GM23338 (cell line): ENCODE results near the gene DSCAML1. TPM values are rescaled to one million over a fixed set of nuclear protein-coding genes. Genes with fewer than 3 reads are reported as not detected.

Experiments used
- ATAC-seq: fragments of 200-7000 bp; cut with Tn5 transposase; 3 replicates; pipeline ENCODE4 v1.9.1; 2020
- DNase-seq: peaks from one replicate; pipeline ENCODE4 v3.0.0-alpha.2; 2015; ENCODE audit warnings: low spot score
- H2AFZ ChIP-seq: fragments of 200-600 bp; sonication (generic); 2 replicates; pipeline ENCODE4 v1.8.0; 2016; ENCODE audit warnings: antibody characterized with exemption, mild to moderate bottlenecking, moderate library complexity
- H3F3A ChIP-seq: fragments of 200-600 bp; sonication (generic); replicated peaks from 2 replicates; pipeline ENCODE4 v1.8.0; 2017; ENCODE audit warnings: antibody characterized with exemption, mixed run types, low read depth
- H3K27ac ChIP-seq: fragments of 200-600 bp; sonication (generic); 2 replicates; pipeline ENCODE4 v1.6.1; 2016; ENCODE audit warnings: low read depth
- H3K27me3 ChIP-seq: fragments of 200-600 bp; sonication (generic); 2 replicates; pipeline ENCODE4 v1.8.0; 2016; ENCODE audit warnings: mild to moderate bottlenecking, mixed run types, moderate library complexity; ENCODE audit not compliant: insufficient read depth
- H3K36me3 ChIP-seq: fragments of 200-600 bp; sonication (generic); 2 replicates; pipeline ENCODE4 v1.8.0; 2016; ENCODE audit warnings: mild to moderate bottlenecking; ENCODE audit not compliant: insufficient read depth
- H3K4me1 ChIP-seq: fragments of 200-600 bp; sonication (generic); 2 replicates; pipeline ENCODE4 v1.8.0; 2016; ENCODE audit warnings: mild to moderate bottlenecking, moderate library complexity; ENCODE audit not compliant: insufficient read depth
- H3K4me2 ChIP-seq: fragments of 200-600 bp; sonication (generic); 2 replicates; pipeline ENCODE4 v1.7.1; 2017; ENCODE audit warnings: mixed run types
- H3K4me3 ChIP-seq: fragments of 200-600 bp; sonication (generic); 2 replicates; pipeline ENCODE4 v1.6.1; 2016; ENCODE audit warnings: mixed run types
- H3K79me2 ChIP-seq: fragments of 200-600 bp; sonication (generic); replicated peaks from 2 replicates; pipeline ENCODE4 v1.8.0; 2017; ENCODE audit warnings: mild to moderate bottlenecking; ENCODE audit not compliant: insufficient read depth
- H3K9me2 ChIP-seq: fragments of 200-600 bp; sonication (generic); 2 replicates; pipeline ENCODE4 v1.8.0; 2017; ENCODE audit not compliant: insufficient read depth
- H4K20me1 ChIP-seq: fragments of 200-600 bp; sonication (generic); replicated peaks from 2 replicates; pipeline ENCODE4 v1.8.0; 2017; ENCODE audit warnings: mild to moderate bottlenecking; ENCODE audit not compliant: insufficient read depth
- H3K27ac Mint-ChIP-seq: 2 replicates; pipeline ENCODE4 v1.8.0; 2020; ENCODE audit warnings: inconsistent platforms, mild to moderate bottlenecking, moderate library complexity, mixed read lengths
- H3K27me3 Mint-ChIP-seq: 3 replicates; pipeline ENCODE4 v1.8.0; 2022; ENCODE audit warnings: low read depth, mild to moderate bottlenecking, moderate library complexity, mixed read lengths, inconsistent platforms; ENCODE audit not compliant: insufficient read depth, poor library complexity
- H3K36me3 Mint-ChIP-seq: 3 replicates; pipeline ENCODE4 v1.8.0; 2021; ENCODE audit warnings: low read depth, mild to moderate bottlenecking, inconsistent platforms, moderate library complexity, mixed read lengths
- H3K4me1 Mint-ChIP-seq: 3 replicates; pipeline ENCODE4 v1.8.0; 2020; ENCODE audit warnings: mild to moderate bottlenecking, inconsistent platforms, mixed read lengths
- H3K4me3 Mint-ChIP-seq: 3 replicates; pipeline ENCODE4 v1.8.0; 2021; ENCODE audit warnings: moderate library complexity, mild to moderate bottlenecking, inconsistent platforms, mixed read lengths
- H3K9me3 Mint-ChIP-seq: 3 replicates; pipeline ENCODE4 v1.8.0; 2020; ENCODE audit warnings: moderate library complexity, mild to moderate bottlenecking, inconsistent platforms, mixed read lengths
- CREB1 ChIP-seq: fragments of 250-450 bp; sonication (Bioruptor Pico); IDR thresholded peaks from 2 replicates; pipeline ENCODE4 v1.5.0; 2020; ENCODE audit warnings: low read depth, mild to moderate bottlenecking, moderate library complexity
- EZH2phosphoT487 ChIP-seq: fragments of 200-600 bp; sonication (generic); IDR thresholded peaks from one replicate; pipeline ENCODE4 v1.8.1; 2018; ENCODE audit warnings: antibody characterized with exemption; ENCODE audit not compliant: unreplicated experiment
- JUNB ChIP-seq: IDR thresholded peaks from one replicate; pipeline ENCODE4 v1.6.1; 2016; ENCODE audit warnings: antibody characterized with exemption; ENCODE audit not compliant: unreplicated experiment
- POLR2AphosphoS5 ChIP-seq: IDR thresholded peaks from 2 replicates; pipeline ENCODE4 v1.6.1; 2016; ENCODE audit warnings: antibody characterized with exemption, low read depth
- STAT1 ChIP-seq: IDR thresholded peaks from one replicate; pipeline ENCODE4 v1.6.1; 2016; ENCODE audit warnings: antibody characterized with exemption; ENCODE audit not compliant: unreplicated experiment
- ZNF114 ChIP-seq: fragments of 250-450 bp; sonication (Bioruptor Pico); IDR thresholded peaks from 2 replicates; pipeline ENCODE4 v1.5.0; 2020; ENCODE audit warnings: mild to moderate bottlenecking, moderate library complexity
- ZNF331 ChIP-seq: fragments of 250-450 bp; sonication (Bioruptor Pico); IDR thresholded peaks from 2 replicates; pipeline ENCODE4 v1.5.0; 2020; ENCODE audit warnings: low read depth, mild to moderate bottlenecking, moderate library complexity
- polyA plus RNA-seq: library from polyadenylated mRNA; unstranded; fragments of >200 nt; fragmentation: Nextera tagmentation; extraction: Ambion mirVana; gene quantifications from 2 replicates; pipeline ENCODE4 v1.2.1, GENCODE V29; 2016
- total RNA-seq: library from RNA; depleted of rRNA; stranded (reverse); fragments of >200 nt; shearing (Covaris generic); gene quantifications from 2 replicates; pipeline ENCODE4 v1.2.3, GENCODE V29; 2014
- TF ChIP-seq, protein P1 (sequence below): IDR thresholded peaks from one replicate; pipeline ENCODE4 v1.6.1; 2018; ENCODE audit warnings: antibody characterized with exemption; ENCODE audit not compliant: unreplicated experiment
- TF ChIP-seq, protein P2 (sequence below), 2 experiments: fragments of 200-600 bp in 1 of 2; sonication (generic) in 1 of 2; conservative IDR thresholded peaks; 2 replicates each; pipeline versions ENCODE4 v1.5.1 to v1.6.1; 2016 to 2017; ENCODE audit warnings: antibody characterized with exemption in 2 of 2, low read depth in 2 of 2, mild to moderate bottlenecking in 2 of 2, moderate library complexity in 1 of 2

DSCAML1 gene
- total and polyA plus RNA-seq, 2 experiments from 2014 or later, result 0.17 TPM; not detected in 1

DNA sequence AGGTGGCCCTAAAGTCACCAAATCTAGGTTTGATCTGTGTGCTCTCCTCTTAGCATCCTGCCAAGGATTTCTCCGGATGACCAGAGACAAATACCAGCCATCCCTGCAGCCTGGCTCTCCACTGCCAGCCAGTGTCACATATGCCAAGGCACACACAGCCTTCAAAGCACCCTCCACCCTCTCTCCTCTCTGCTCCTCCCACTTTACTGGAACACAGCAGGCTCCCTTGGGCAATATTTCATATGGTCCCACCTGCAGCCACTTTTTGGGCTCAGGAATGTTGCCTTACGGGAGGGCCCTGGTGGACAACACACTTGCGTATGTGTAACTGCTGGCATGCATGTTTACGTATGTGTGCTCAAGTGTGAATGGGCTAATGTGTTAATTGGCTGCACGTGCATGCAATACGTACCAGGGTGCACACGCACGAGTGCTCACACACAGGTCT is 285.5 kb downstream of the DSCAML1 start:
- no peak overlapping the region for H3K27ac ChIP-seq
- DNase-seq, result no peak
- Mint-ChIP-seq H3K9me3 (no peaks in the 10 kb centered on the region; the same call in 2 of the 3 replicates), H3K27ac (peak overlapping the region; percentile 34; the same call in 1 of the 2 replicates), H3K27me3 (peaks cover 22% of the 10 kb centered on the region), H3K4me1 (peaks cover 32% of the 10 kb centered on the region), H3K4me3 (no peak overlapping the region; the same call in 2 of the 3 replicates), H3K36me3 (no peaks in the 10 kb centered on the region)
- no peaks in the 10 kb centered on the region for H3K79me2 ChIP-seq
- H3K4me2 ChIP-seq, result 0 out of 2 replicates have a peak overlapping the region, but pooled peaks have one; percentile 57
- H2AFZ ChIP-seq, result 0 out of 2 replicates have a peak overlapping the region, but pooled peaks have one; percentile 32
- peaks cover 26% of the 10 kb centered on the region for H3K4me1 ChIP-seq
- H4K20me1 ChIP-seq, result no peaks in the 10 kb centered on the region
- no peaks in the 10 kb centered on the region for H3K9me2 ChIP-seq
- H3K4me3 ChIP-seq, result no peak overlapping the region
- H3F3A ChIP-seq, result no peaks in the 10 kb centered on the region
- ATAC-seq, result no peak
- no peaks in the 10 kb centered on the region for H3K36me3 ChIP-seq
- no peaks in the 10 kb centered on the region for H3K27me3 ChIP-seq
- TF ChIP-seq EZH2phosphoT487 (no peak), JUNB (no peak), POLR2AphosphoS5 (no peak), STAT1 (no peak), ZNF331 (no peak), CREB1 (CRISPR knock-in tag) (no peak)
- TF ChIP-seq, protein P1, sequence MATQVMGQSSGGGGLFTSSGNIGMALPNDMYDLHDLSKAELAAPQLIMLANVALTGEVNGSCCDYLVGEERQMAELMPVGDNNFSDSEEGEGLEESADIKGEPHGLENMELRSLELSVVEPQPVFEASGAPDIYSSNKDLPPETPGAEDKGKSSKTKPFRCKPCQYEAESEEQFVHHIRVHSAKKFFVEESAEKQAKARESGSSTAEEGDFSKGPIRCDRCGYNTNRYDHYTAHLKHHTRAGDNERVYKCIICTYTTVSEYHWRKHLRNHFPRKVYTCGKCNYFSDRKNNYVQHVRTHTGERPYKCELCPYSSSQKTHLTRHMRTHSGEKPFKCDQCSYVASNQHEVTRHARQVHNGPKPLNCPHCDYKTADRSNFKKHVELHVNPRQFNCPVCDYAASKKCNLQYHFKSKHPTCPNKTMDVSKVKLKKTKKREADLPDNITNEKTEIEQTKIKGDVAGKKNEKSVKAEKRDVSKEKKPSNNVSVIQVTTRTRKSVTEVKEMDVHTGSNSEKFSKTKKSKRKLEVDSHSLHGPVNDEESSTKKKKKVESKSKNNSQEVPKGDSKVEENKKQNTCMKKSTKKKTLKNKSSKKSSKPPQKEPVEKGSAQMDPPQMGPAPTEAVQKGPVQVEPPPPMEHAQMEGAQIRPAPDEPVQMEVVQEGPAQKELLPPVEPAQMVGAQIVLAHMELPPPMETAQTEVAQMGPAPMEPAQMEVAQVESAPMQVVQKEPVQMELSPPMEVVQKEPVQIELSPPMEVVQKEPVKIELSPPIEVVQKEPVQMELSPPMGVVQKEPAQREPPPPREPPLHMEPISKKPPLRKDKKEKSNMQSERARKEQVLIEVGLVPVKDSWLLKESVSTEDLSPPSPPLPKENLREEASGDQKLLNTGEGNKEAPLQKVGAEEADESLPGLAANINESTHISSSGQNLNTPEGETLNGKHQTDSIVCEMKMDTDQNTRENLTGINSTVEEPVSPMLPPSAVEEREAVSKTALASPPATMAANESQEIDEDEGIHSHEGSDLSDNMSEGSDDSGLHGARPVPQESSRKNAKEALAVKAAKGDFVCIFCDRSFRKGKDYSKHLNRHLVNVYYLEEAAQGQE, result no peak

- Mint-ChIP-seq H3K4me3 (no peak overlapping the region), H3K27me3 (peaks cover 22% of the 10 kb centered on the region), H3K4me1 (peaks cover 32% of the 10 kb centered on the region), H3K9me3 (no peaks in the 10 kb centered on the region; the same call in 1 of the 3 replicates), H3K36me3 (no peaks in the 10 kb centered on the region), H3K27ac (no peak overlapping the region)
- ATAC-seq (no peak), DNase-seq (no peak)
- no peaks in the 10 kb centered on the region for H3F3A ChIP-seq
- H3K4me1 ChIP-seq, result peaks cover 26% of the 10 kb centered on the region
- H3K36me3 ChIP-seq, result no peaks in the 10 kb centered on the region
- H3K4me2 ChIP-seq, result no peak overlapping the region
- H3K27me3 ChIP-seq, result no peaks in the 10 kb centered on the region
- H3K9me2 ChIP-seq, result no peaks in the 10 kb centered on the region
- no peaks in the 10 kb centered on the region for H3K79me2 ChIP-seq
- H3K27ac ChIP-seq, result no peak overlapping the region
- no peaks in the 10 kb centered on the region for H4K20me1 ChIP-seq
- no peak overlapping the region for H2AFZ ChIP-seq
- no peak overlapping the region for H3K4me3 ChIP-seq
- TF ChIP-seq, protein P2, sequence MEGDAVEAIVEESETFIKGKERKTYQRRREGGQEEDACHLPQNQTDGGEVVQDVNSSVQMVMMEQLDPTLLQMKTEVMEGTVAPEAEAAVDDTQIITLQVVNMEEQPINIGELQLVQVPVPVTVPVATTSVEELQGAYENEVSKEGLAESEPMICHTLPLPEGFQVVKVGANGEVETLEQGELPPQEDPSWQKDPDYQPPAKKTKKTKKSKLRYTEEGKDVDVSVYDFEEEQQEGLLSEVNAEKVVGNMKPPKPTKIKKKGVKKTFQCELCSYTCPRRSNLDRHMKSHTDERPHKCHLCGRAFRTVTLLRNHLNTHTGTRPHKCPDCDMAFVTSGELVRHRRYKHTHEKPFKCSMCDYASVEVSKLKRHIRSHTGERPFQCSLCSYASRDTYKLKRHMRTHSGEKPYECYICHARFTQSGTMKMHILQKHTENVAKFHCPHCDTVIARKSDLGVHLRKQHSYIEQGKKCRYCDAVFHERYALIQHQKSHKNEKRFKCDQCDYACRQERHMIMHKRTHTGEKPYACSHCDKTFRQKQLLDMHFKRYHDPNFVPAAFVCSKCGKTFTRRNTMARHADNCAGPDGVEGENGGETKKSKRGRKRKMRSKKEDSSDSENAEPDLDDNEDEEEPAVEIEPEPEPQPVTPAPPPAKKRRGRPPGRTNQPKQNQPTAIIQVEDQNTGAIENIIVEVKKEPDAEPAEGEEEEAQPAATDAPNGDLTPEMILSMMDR (conservative IDR thresholded peaks at IDR 0.05; ENCODE audit: low read depth in 2 of 2), result no peak
- TF ChIP-seq ZNF114 (CRISPR knock-in tag) (no peak), CREB1 (CRISPR knock-in tag) (no peak)
- TF ChIP-seq, protein P1, result no peak
These were observed 286.4 kb downstream of the DSCAML1 start for GRCh38 chr11:117510646-117511045.
